OCI-LY1 (cell line): ENCODE measurements around the gene MICB.

ENCODE experiments used
- H2AFZ ChIP-seq: fragments of 200-600 bp; sonication (generic), shearing (Covaris generic); 2 replicates; pipeline ENCODE4 v1.6.0; 2014; ENCODE audit warnings: antibody characterized with exemption, mild to moderate bottlenecking, low read length
- H3F3A ChIP-seq: fragments of 200-600 bp; sonication (generic), shearing (Covaris generic); 2 replicates; pipeline ENCODE4 v1.6.0; 2014; ENCODE audit warnings: mild to moderate bottlenecking, antibody characterized with exemption, low read length, moderate library complexity; ENCODE audit not compliant: insufficient read depth
- H3K27ac ChIP-seq: fragments of 200-600 bp; sonication (generic); 2 replicates; pipeline ENCODE4 v1.5.1; 2014; ENCODE audit warnings: low read length, mixed run types, mild to moderate bottlenecking, low read depth; ENCODE audit not compliant: poor library complexity, severe bottlenecking
- H3K27me3 ChIP-seq: fragments of 200-600 bp; sonication (generic); 2 replicates; pipeline ENCODE4 v1.6.0; 2014; ENCODE audit warnings: antibody characterized with exemption, mild to moderate bottlenecking, low read length, moderate library complexity; ENCODE audit not compliant: insufficient read depth
- H3K36me3 ChIP-seq: fragments of 200-600 bp; sonication (generic); 2 replicates; pipeline ENCODE4 v1.6.1; 2014; ENCODE audit warnings: mild to moderate bottlenecking, antibody characterized with exemption, low read length, moderate library complexity, mixed read lengths; ENCODE audit not compliant: insufficient read depth
- H3K4me1 ChIP-seq: fragments of 200-600 bp; sonication (generic); 2 replicates; pipeline ENCODE4 v1.5.1; 2014; ENCODE audit warnings: mild to moderate bottlenecking, low read length, moderate library complexity; ENCODE audit not compliant: insufficient read depth, severe bottlenecking
- H3K4me2 ChIP-seq: fragments of 200-600 bp; sonication (generic), shearing (Covaris generic); 2 replicates; pipeline ENCODE4 v1.6.1; 2014; ENCODE audit warnings: low read length
- H3K4me3 ChIP-seq: fragments of 200-600 bp; sonication (generic); 2 replicates; pipeline ENCODE4 v1.5.1; 2014; ENCODE audit warnings: low read length, low read depth, mild to moderate bottlenecking, mixed read lengths; ENCODE audit not compliant: poor library complexity, severe bottlenecking
- H3K79me2 ChIP-seq: fragments of 200-600 bp; shearing (Covaris generic); 2 replicates; pipeline ENCODE4 v1.6.1; 2016; ENCODE audit warnings: mixed run types, low read length, mixed read lengths; ENCODE audit not compliant: insufficient read depth
- H3K9ac ChIP-seq: fragments of 200-600 bp; sonication (generic), shearing (Covaris generic); 2 replicates; pipeline ENCODE4 v1.6.1; 2014; ENCODE audit warnings: mild to moderate bottlenecking, low read length, mixed read lengths
- H3K9me2 ChIP-seq: fragments of 200-600 bp; sonication (generic), shearing (Covaris generic); 2 replicates; pipeline ENCODE4 v1.6.1; 2014; ENCODE audit warnings: low read depth, mild to moderate bottlenecking, low read length, mixed read lengths
- H3K9me3 ChIP-seq: fragments of 200-600 bp; shearing (Covaris generic); 2 replicates; pipeline ENCODE4 v1.6.1; 2014; ENCODE audit warnings: low read length, mixed read lengths
- H4K20me1 ChIP-seq: fragments of 200-600 bp; sonication (generic), shearing (Covaris generic); 2 replicates; pipeline ENCODE4 v1.6.0; 2016; ENCODE audit warnings: mild to moderate bottlenecking, low read length; ENCODE audit not compliant: insufficient read depth
- EZH2 ChIP-seq: fragments of 200-600 bp; sonication (generic), shearing (Covaris generic); IDR thresholded peaks from 2 replicates; pipeline ENCODE4 v1.8.0; 2017; ENCODE audit warnings: borderline replicate concordance, mixed run types, mild to moderate bottlenecking, antibody characterized with exemption, low read length, moderate library complexity, mixed read lengths
- TF ChIP-seq, protein P1 (sequence below): fragments of 200-600 bp; sonication (generic), shearing (Covaris generic); IDR thresholded peaks from 2 replicates; pipeline ENCODE4 v1.5.1; 2017; ENCODE audit warnings: mild to moderate bottlenecking, antibody characterized with exemption, low read length, moderate library complexity, mixed read lengths

MICB gene

GRCh38 chr6:31497531-31498476 is at the start of gene MICB:
Gene MICB (plus strand): TSS chr6:31498145. CDS start chr6:31498194, 49 bp downstream.
- no peaks in the 10 kb centered on the region for H3K27me3 ChIP-seq
- peaks cover 51% of the 10 kb centered on the region for H3K79me2 ChIP-seq
- H3F3A ChIP-seq, result no peaks in the 10 kb centered on the region
- no peaks in the 10 kb centered on the region for H3K9me2 ChIP-seq
- peaks cover 33% of the 10 kb centered on the region for H3K4me1 ChIP-seq
- no peak within 1 kb of the TSS for H2AFZ ChIP-seq
- H3K4me3 ChIP-seq, result peak within 1 kb of the TSS; percentile 95
- TF ChIP-seq, protein P1, sequence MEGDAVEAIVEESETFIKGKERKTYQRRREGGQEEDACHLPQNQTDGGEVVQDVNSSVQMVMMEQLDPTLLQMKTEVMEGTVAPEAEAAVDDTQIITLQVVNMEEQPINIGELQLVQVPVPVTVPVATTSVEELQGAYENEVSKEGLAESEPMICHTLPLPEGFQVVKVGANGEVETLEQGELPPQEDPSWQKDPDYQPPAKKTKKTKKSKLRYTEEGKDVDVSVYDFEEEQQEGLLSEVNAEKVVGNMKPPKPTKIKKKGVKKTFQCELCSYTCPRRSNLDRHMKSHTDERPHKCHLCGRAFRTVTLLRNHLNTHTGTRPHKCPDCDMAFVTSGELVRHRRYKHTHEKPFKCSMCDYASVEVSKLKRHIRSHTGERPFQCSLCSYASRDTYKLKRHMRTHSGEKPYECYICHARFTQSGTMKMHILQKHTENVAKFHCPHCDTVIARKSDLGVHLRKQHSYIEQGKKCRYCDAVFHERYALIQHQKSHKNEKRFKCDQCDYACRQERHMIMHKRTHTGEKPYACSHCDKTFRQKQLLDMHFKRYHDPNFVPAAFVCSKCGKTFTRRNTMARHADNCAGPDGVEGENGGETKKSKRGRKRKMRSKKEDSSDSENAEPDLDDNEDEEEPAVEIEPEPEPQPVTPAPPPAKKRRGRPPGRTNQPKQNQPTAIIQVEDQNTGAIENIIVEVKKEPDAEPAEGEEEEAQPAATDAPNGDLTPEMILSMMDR, result no peak
- no peak for TF ChIP-seq EZH2
- peak within 1 kb of the TSS; percentile 65 for H3K27ac ChIP-seq
- no peaks in the 10 kb centered on the region for H4K20me1 ChIP-seq
- 0 out of 2 replicates have a peak, but pooled peaks cover 3% of the 10 kb centered on the region for H3K9me3 ChIP-seq
- H3K4me2 ChIP-seq, result peak within 1 kb of the TSS; percentile 84
- H3K9ac ChIP-seq, result peak within 1 kb of the TSS; percentile 58; the same call in 1 of the 2 replicates
- peaks cover 13% of the 10 kb centered on the region for H3K36me3 ChIP-seq

DNA sequence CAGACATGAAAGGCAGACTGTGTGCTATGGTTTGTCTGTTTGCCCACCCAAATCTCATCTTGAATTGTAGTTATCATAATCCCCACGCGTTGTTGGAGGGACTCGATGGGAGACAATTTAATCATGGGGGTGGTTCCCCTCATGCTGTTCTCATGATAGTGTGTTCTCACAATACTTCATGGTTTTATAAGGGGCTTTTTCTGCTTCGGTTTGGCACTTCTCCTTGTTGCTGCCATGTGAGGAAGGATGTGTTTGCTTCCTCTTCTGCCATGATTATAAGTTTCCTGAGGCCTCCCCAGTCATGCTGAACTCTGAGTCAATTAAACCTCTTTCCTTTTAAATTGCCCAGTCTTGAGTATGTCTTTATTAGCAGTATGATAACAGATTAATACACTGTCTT is 47.2 kb upstream of the MICB start:
- no peaks in the 10 kb centered on the region for H3K79me2 ChIP-seq
- H3K9me2 ChIP-seq, result no peaks in the 10 kb centered on the region
- H3K27me3 ChIP-seq, result peaks cover 5% of the 10 kb centered on the region; the same call in 1 of the 2 replicates
- no peaks in the 10 kb centered on the region for H3F3A ChIP-seq
- no peak overlapping the region for H3K9ac ChIP-seq
- no peak overlapping the region for H3K4me3 ChIP-seq
- TF ChIP-seq, protein P1, result no peak
- no peak for TF ChIP-seq EZH2
- no peaks in the 10 kb centered on the region for H3K9me3 ChIP-seq
- no peaks in the 10 kb centered on the region; the same call in 1 of the 2 replicates for H3K36me3 ChIP-seq
- no peak overlapping the region for H2AFZ ChIP-seq
- no peak overlapping the region for H3K4me2 ChIP-seq
- no peaks in the 10 kb centered on the region for H3K4me1 ChIP-seq
- H3K27ac ChIP-seq, result no peak overlapping the region
- H4K20me1 ChIP-seq, result no peaks in the 10 kb centered on the region

DNA sequence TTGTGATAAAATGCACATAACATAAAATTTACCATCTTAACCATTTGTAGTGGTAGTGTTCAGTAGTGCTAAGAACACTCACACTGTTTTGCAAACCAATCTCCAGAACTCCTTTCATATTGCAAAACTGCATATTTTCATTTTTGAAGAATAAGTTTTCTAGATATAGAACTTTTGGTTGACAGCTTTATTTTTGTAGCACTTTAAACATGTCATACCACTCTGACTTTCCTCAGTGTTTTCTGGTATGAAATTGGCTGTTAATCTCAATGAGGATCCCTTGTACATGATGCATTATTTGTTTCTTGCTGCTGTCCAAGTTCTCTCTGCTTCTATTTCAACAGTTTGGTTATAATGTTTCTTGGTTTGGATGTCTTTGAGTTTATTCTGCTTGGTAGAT is 45.1 kb upstream of the MICB start:
- H3K9me3 ChIP-seq, result no peaks in the 10 kb centered on the region
- no peaks in the 10 kb centered on the region for H4K20me1 ChIP-seq
- H3K9ac ChIP-seq, result no peak overlapping the region
- TF ChIP-seq, protein P1, result no peak
- no peak for TF ChIP-seq EZH2
- H3K4me1 ChIP-seq, result no peaks in the 10 kb centered on the region
- H3K79me2 ChIP-seq, result no peaks in the 10 kb centered on the region
- no peak overlapping the region for H3K27ac ChIP-seq
- H3K4me3 ChIP-seq, result no peak overlapping the region
- no peaks in the 10 kb centered on the region for H3K9me2 ChIP-seq
- no peak overlapping the region for H3K4me2 ChIP-seq
- peaks cover 5% of the 10 kb centered on the region; the same call in 1 of the 2 replicates for H3K27me3 ChIP-seq
- no peak overlapping the region for H2AFZ ChIP-seq
- no peaks in the 10 kb centered on the region; the same call in 1 of the 2 replicates for H3K36me3 ChIP-seq
- no peaks in the 10 kb centered on the region for H3F3A ChIP-seq
